GM12875 (cell line): ENCODE results near the gene CSPG4.

Source experiments
- H3K4me3 ChIP-seq: one replicate; pipeline ENCODE4 v1.5.1; 2011; ENCODE audit warnings: low read depth, low read length, control low read depth
- TF ChIP-seq, protein P1 (sequence below): IDR thresholded peaks from 2 replicates; pipeline ENCODE4 v1.5.1; 2011; ENCODE audit warnings: low read depth, mild to moderate bottlenecking, control low read depth, inconsistent platforms, low read length, moderate library complexity, borderline replicate concordance; ENCODE audit not compliant: insufficient read depth

Gene CSPG4

GRCh38 chr15:75666823-75667501 is 45.7 kb downstream of the CSPG4 start:
- TF ChIP-seq, protein P1, sequence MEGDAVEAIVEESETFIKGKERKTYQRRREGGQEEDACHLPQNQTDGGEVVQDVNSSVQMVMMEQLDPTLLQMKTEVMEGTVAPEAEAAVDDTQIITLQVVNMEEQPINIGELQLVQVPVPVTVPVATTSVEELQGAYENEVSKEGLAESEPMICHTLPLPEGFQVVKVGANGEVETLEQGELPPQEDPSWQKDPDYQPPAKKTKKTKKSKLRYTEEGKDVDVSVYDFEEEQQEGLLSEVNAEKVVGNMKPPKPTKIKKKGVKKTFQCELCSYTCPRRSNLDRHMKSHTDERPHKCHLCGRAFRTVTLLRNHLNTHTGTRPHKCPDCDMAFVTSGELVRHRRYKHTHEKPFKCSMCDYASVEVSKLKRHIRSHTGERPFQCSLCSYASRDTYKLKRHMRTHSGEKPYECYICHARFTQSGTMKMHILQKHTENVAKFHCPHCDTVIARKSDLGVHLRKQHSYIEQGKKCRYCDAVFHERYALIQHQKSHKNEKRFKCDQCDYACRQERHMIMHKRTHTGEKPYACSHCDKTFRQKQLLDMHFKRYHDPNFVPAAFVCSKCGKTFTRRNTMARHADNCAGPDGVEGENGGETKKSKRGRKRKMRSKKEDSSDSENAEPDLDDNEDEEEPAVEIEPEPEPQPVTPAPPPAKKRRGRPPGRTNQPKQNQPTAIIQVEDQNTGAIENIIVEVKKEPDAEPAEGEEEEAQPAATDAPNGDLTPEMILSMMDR: no peak
- no peak overlapping the region for H3K4me3 ChIP-seq

GRCh38 chr15:75663931-75664421 is 48.7 kb downstream of the CSPG4 start:
- TF ChIP-seq, protein P1: no peak
- H3K4me3 ChIP-seq: no peak overlapping the region

DNA sequence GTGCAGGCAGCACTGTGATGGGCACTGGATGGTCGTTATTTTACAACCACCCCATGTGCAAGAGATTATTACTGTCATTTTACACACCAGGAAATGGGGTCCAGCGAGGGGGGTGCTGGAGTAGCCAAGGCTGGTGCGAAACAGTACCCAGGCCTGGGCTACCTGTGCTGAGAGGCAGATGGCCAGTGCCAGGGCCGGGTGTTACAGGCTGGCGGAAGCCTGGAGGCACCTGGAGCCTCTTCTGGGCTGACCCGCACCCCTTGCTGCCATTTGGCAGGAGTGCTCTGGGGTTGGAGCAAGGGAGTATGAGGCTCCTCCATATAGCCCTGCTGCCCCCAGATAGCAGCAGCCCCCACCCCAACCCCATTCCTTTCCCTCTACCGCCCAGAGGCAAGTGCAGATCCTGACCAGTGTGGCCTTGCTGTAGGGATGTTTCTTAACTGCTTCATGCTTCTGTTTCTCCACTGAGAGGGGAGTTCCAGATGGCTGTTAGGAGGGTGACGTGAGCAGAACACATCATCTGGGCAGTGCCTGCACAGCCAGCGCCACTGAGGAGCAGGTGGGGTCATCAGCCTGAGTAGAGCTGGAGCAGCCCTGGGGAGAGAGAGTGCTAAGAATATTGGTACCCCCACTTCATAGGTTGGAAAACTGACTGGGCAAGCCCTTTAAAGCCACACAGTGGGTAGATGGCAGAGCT is 49.7 kb downstream of the CSPG4 start:
- TF ChIP-seq, protein P1: no peak
- H3K4me3 ChIP-seq: no peak overlapping the region

DNA sequence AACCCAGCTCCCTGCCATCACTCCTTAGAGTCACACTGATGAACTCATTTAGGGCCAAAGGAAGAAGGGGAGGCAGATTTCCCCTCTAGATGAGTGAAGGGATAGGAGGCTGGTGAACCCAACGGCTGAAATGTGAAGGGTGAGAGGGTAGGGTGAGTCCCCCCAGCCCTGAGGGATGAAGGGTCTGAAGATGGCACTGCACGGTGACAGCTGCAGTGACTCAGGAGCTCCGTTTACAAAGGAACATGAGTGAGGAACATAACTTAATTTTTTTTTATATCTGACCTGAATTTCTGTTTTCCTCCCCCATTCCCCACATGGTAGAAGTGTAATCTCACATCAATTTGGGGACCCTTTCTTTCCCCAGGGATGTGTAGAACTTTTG is 50.9 kb downstream of the CSPG4 start:
- TF ChIP-seq, protein P1: no peak
- no peak overlapping the region for H3K4me3 ChIP-seq

GRCh38 chr15:75661100-75661755 is 51.4 kb downstream of the CSPG4 start:
- H3K4me3 ChIP-seq: no peak overlapping the region
- TF ChIP-seq, protein P1: no peak

- TF ChIP-seq, protein P1: no peak
- H3K4me3 ChIP-seq: no peak overlapping the region
These were observed 52.6 kb downstream of the CSPG4 start for GRCh38 chr15:75659928-75660645.
